GM12878 (cell line): ENCODE data around the gene IFNA2. TPM values are rescaled to one million over a fixed set of nuclear protein-coding genes. Genes with fewer than 3 reads are reported as not detected.
A peak's percentile ranks its signal among the peaks of the same experiment; 100 is the strongest.

Source experiments
- CBFB ChIP-seq: IDR thresholded peaks from 2 replicates; pipeline ENCODE4 v1.6.1; 2016; ENCODE audit warnings: antibody characterized with exemption, low read depth
- DPF2 ChIP-seq: fragments of 450-650 bp; IDR thresholded peaks from 2 replicates; pipeline ENCODE4 v1.6.1; 2017; ENCODE audit warnings: mild to moderate bottlenecking
- GATAD2B ChIP-seq: fragments of 450-650 bp; conservative IDR thresholded peaks from 2 replicates; pipeline ENCODE4 v1.6.1; 2017; ENCODE audit warnings: low read depth, mild to moderate bottlenecking, moderate library complexity
- HCFC1 ChIP-seq: fragments of 150-350 bp; IDR thresholded peaks from 2 replicates; pipeline ENCODE4 v1.6.1; 2014; ENCODE audit warnings: low read length
- IKZF1 ChIP-seq: fragments of 450-650 bp; conservative IDR thresholded peaks from 2 replicates; pipeline ENCODE4 v1.6.1; 2017; ENCODE audit warnings: antibody characterized with exemption, mild to moderate bottlenecking
- LARP7 ChIP-seq: fragments of 450-650 bp; IDR thresholded peaks from 2 replicates; pipeline ENCODE4 v1.6.1; 2017; ENCODE audit warnings: mild to moderate bottlenecking
- NBN ChIP-seq: fragments of 450-650 bp; IDR thresholded peaks from 2 replicates; pipeline ENCODE4 v1.6.1; 2016
- NR2F1 ChIP-seq: fragments of 450-650 bp; conservative IDR thresholded peaks from 2 replicates; pipeline ENCODE4 v1.6.1; 2017; ENCODE audit warnings: mild to moderate bottlenecking
- NRF1 ChIP-seq: conservative IDR thresholded peaks from 2 replicates; pipeline ENCODE4 v1.6.1; 2011; ENCODE audit warnings: mild to moderate bottlenecking, low read depth, low read length, improper control_type of control experiment
- PML ChIP-seq: IDR thresholded peaks from 2 replicates; pipeline ENCODE4 v1.6.1; 2012; ENCODE audit warnings: low read length, inconsistent platforms
- POLR2A ChIP-seq: IDR thresholded peaks from 2 replicates; pipeline ENCODE4 v1.6.1; 2011; ENCODE audit warnings: low read depth, mild to moderate bottlenecking, low read length
- RAD51 ChIP-seq: fragments of 450-650 bp; IDR thresholded peaks from 2 replicates; pipeline ENCODE4 v1.6.1; 2016; ENCODE audit warnings: moderate library complexity, mild to moderate bottlenecking, inconsistent platforms
- RUNX3 ChIP-seq: IDR thresholded peaks from 2 replicates; pipeline ENCODE4 v1.6.1; 2012; ENCODE audit warnings: low read length, inconsistent platforms
- SPI1 ChIP-seq: IDR thresholded peaks from 2 replicates; pipeline ENCODE4 v1.6.1; 2011; ENCODE audit warnings: low read depth, mild to moderate bottlenecking, low read length, moderate library complexity, borderline replicate concordance; ENCODE audit not compliant: insufficient read depth
- STAT1 ChIP-seq: fragments of 450-650 bp; conservative IDR thresholded peaks from 2 replicates; pipeline ENCODE4 v1.6.1; 2014; ENCODE audit warnings: antibody characterized with exemption, mild to moderate bottlenecking
- SUPT20H ChIP-seq: IDR thresholded peaks from 2 replicates; pipeline ENCODE4 v1.6.1; 2011; ENCODE audit warnings: low read depth, mild to moderate bottlenecking, low read length, moderate library complexity, borderline replicate concordance; ENCODE audit not compliant: control insufficient read depth
- TCF12 ChIP-seq: IDR thresholded peaks from 2 replicates; pipeline ENCODE4 v1.6.1; 2011; ENCODE audit warnings: low read depth, mild to moderate bottlenecking, low read length
- TCF3 ChIP-seq: IDR thresholded peaks from 2 replicates; pipeline ENCODE4 v1.6.1; 2012; ENCODE audit warnings: low read depth, mild to moderate bottlenecking, low read length, borderline replicate concordance; ENCODE audit not compliant: insufficient read depth
- ZNF207 ChIP-seq: fragments of 450-650 bp; IDR thresholded peaks from 2 replicates; pipeline ENCODE4 v1.6.1; 2014; ENCODE audit warnings: antibody characterized with exemption, mild to moderate bottlenecking, borderline replicate concordance
- polyA plus RNA-seq, 11 experiments: library from polyadenylated mRNA; depleted of rRNA in 4 of 11; unstranded in 6 of 11; stranded (reverse) in 5 of 11; fragments of >200 nt; fragmentation: Nextera tagmentation in 4 of 11; fragmentation: Illumina TruSeq in 1 of 11; extraction: Ambion mirVana in 4 of 11; extraction: Trizol in 1 of 11; gene quantifications; 1 replicate in 1 of 11; 2 replicates in 10 of 11; pipeline versions ENCODE4 v1.2.1 to v1.2.3, GENCODE V29; 2011 to 2016; ENCODE audit warnings: inconsistent platforms in 2 of 11, missing spikeins in 2 of 11, low read depth in 1 of 11
- total RNA-seq, 4 experiments: library from RNA; depleted of rRNA in 3 of 4; stranded (reverse); fragments of >200 nt in 3 of 4; fragmentation: Illumina TruSeq in 1 of 4; extraction: Trizol in 1 of 4; gene quantifications; 2 replicates each; pipeline versions ENCODE4 v1.2.1 to v1.2.3, GENCODE V29; 2013 to 2021
- TF ChIP-seq, protein P1 (sequence below): fragments of 450-650 bp; IDR thresholded peaks from 2 replicates; pipeline ENCODE4 v1.6.1; 2016; ENCODE audit warnings: mild to moderate bottlenecking, moderate library complexity, borderline replicate concordance
- TF ChIP-seq, protein P2 (sequence below): fragments of 150-350 bp; IDR thresholded peaks from 2 replicates; pipeline ENCODE4 v1.6.1; 2014; ENCODE audit warnings: mild to moderate bottlenecking, low read depth, low read length
- TF ChIP-seq, protein P3 (sequence below): fragments of 450-650 bp; IDR thresholded peaks from 2 replicates; pipeline ENCODE4 v1.6.1; 2016; ENCODE audit warnings: mild to moderate bottlenecking

Gene IFNA2
- total and polyA plus RNA-seq, 10 of the 15 experiments (the other 5 are each of a cell fraction or from before 2014, with no cell fraction given), result 0.26 to 2.8 (median 0.66) TPM; not detected in 2

DNA sequence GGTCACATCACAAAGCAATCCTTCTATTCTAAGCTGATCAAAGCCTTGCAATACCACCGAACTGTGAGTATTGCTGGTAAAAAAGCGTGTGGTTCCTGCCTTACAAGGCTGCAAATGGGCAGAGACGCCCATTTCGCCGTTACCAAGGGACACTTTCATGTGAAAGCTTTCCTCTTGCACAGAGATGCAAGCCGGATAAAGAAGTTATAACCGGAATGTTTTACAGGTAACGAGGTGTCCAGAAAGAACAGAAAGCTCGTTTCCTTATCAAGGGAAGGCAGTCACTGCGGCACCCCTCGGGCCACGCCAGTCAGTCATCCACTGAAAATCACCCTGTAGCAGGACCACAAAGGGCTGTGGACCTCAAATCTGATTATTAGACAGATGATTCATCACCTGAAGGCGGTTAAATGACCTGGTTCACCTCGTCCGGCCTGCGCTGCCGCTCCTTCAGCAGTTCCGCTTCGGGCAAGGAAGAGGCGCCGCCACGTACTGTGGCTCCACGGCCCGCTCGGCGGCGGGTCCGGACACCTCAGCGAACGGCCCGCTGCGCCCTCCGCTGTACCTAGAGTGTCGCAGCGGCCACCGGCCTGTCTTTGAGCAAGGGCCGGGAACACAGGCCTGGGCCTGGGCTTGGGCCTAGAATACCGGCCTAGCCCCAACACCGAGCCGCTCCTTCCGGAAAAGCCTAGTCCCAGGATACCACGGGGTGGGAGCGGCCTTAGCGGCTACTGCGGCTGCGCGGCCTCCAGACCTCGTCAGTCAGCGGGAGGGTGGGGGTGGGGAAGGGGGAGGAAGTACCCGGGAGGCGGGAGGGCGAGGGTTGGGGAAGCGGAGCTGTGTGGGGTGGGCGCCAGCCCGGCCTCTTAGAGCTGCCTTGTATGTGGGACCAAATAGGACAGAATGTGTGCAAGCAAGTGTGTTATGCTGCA lies 50.2 kb downstream of the IFNA2 start, which contains the start of gene KLHL9 (continued):
- TF ChIP-seq HCFC1, result peak; percentile 34; the same call in 1 of the 2 replicates
- TF ChIP-seq DPF2, result peak; percentile 45; the same call in 1 of the 2 replicates
- peak; percentile 92 for TF ChIP-seq IKZF1
- TF ChIP-seq TCF12, result peak; percentile 22; the same call in 1 of the 2 replicates
- TF ChIP-seq NBN, result 0 out of 2 replicates have a peak, but pooled peaks have one; percentile 56
- TF ChIP-seq LARP7, result peak; percentile 77
- TF ChIP-seq STAT1, result 0 out of 2 replicates have a peak, but pooled peaks have one; percentile 13
- TF ChIP-seq RAD51, result no peak
- TF ChIP-seq, protein P1, sequence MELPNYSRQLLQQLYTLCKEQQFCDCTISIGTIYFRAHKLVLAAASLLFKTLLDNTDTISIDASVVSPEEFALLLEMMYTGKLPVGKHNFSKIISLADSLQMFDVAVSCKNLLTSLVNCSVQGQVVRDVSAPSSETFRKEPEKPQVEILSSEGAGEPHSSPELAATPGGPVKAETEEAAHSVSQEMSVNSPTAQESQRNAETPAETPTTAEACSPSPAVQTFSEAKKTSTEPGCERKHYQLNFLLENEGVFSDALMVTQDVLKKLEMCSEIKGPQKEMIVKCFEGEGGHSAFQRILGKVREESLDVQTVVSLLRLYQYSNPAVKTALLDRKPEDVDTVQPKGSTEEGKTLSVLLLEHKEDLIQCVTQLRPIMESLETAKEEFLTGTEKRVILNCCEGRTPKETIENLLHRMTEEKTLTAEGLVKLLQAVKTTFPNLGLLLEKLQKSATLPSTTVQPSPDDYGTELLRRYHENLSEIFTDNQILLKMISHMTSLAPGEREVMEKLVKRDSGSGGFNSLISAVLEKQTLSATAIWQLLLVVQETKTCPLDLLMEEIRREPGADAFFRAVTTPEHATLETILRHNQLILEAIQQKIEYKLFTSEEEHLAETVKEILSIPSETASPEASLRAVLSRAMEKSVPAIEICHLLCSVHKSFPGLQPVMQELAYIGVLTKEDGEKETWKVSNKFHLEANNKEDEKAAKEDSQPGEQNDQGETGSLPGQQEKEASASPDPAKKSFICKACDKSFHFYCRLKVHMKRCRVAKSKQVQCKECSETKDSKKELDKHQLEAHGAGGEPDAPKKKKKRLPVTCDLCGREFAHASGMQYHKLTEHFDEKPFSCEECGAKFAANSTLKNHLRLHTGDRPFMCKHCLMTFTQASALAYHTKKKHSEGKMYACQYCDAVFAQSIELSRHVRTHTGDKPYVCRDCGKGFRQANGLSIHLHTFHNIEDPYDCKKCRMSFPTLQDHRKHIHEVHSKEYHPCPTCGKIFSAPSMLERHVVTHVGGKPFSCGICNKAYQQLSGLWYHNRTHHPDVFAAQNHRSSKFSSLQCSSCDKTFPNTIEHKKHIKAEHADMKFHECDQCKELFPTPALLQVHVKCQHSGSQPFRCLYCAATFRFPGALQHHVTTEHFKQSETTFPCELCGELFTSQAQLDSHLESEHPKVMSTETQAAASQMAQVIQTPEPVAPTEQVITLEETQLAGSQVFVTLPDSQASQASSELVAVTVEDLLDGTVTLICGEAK, result peak; percentile 60; the same call in 1 of the 2 replicates
- TF ChIP-seq NR2F1, result peak; percentile 65; the same call in 1 of the 2 replicates
- peak; percentile 62; the same call in 1 of the 2 replicates for TF ChIP-seq PML
- peak; percentile 94 for TF ChIP-seq GATAD2B
- peak; percentile 50 for TF ChIP-seq NRF1
- TF ChIP-seq RUNX3, result peak; percentile 3; the same call in 1 of the 2 replicates
- TF ChIP-seq ZNF207, result peak; percentile 58; the same call in 1 of the 2 replicates
- TF ChIP-seq CBFB, result 0 out of 2 replicates have a peak, but pooled peaks have one; percentile 23
- TF ChIP-seq, protein P2, sequence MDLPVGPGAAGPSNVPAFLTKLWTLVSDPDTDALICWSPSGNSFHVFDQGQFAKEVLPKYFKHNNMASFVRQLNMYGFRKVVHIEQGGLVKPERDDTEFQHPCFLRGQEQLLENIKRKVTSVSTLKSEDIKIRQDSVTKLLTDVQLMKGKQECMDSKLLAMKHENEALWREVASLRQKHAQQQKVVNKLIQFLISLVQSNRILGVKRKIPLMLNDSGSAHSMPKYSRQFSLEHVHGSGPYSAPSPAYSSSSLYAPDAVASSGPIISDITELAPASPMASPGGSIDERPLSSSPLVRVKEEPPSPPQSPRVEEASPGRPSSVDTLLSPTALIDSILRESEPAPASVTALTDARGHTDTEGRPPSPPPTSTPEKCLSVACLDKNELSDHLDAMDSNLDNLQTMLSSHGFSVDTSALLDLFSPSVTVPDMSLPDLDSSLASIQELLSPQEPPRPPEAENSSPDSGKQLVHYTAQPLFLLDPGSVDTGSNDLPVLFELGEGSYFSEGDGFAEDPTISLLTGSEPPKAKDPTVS, result no peak
- TF ChIP-seq POLR2A, result peak; percentile 91
- TF ChIP-seq TCF3, result 0 out of 2 replicates have a peak, but pooled peaks have one; percentile 9
- TF ChIP-seq SPI1, result peak; percentile 72
- TF ChIP-seq, protein P3, sequence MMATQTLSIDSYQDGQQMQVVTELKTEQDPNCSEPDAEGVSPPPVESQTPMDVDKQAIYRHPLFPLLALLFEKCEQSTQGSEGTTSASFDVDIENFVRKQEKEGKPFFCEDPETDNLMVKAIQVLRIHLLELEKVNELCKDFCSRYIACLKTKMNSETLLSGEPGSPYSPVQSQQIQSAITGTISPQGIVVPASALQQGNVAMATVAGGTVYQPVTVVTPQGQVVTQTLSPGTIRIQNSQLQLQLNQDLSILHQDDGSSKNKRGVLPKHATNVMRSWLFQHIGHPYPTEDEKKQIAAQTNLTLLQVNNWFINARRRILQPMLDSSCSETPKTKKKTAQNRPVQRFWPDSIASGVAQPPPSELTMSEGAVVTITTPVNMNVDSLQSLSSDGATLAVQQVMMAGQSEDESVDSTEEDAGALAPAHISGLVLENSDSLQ, result peak; percentile 69; the same call in 1 of the 2 replicates
- no peak for TF ChIP-seq SUPT20H
